ENCODE data around the gene CENPX. TPM values are rescaled to one million over a fixed set of nuclear protein-coding genes. Genes with fewer than 3 reads are reported as not detected.
A peak's percentile ranks its signal among the peaks of the same experiment; 100 is the strongest.

The CENPX gene
- total RNA-seq, 1 experiment from 2014 or later, result 187 TPM

GRCh38 chr17:81998691-81999438 is 23.8 kb downstream of the CENPX start:
- no peak for ATAC-seq
- no peaks in the 10 kb centered on the region for H3K36me3 ChIP-seq (ENCODE audit: control insufficient read depth, insufficient read depth, low read length)
- intact Hi-C loops (cut with micrococcal nuclease; ENCODE audit: unreplicated experiment), result no loop called here
- H3K27ac ChIP-seq (ENCODE audit: low read length), result no peak overlapping the region
- no peak for DNase-seq (ENCODE audit: low read depth, low spot score)
- BruUV-seq (replicated peaks), result TSS peak; percentile 49
- in situ Hi-C loops (cut with HindIII; ENCODE audit: low pct_unique_long_range_greater_than_20kb, low sequenced_read_pairs), result no loop called here
- no peak overlapping the region for H3K4me3 ChIP-seq (ENCODE audit: low read depth in 2 of 2, low read length in 2 of 2)
- peaks cover 15% of the 10 kb centered on the region for H3K4me1 ChIP-seq (ENCODE audit: control insufficient read depth, insufficient read depth, low read length)
- CTCF ChIA-PET, result interaction anchor here (0.7 kb wide), 1 partner anchor 1761 kb away, joined by 5 read pairs; no protein-coding TSS in a partner anchor
- POLR2A ChIA-PET, result no interaction called here
- no peak for TF ChIP-seq SIN3A (IDR thresholded peaks at IDR 0.05; ENCODE audit: borderline replicate concordance, insufficient read depth, low read depth, low read length)
- TF ChIP-seq CTCF (IDR thresholded peaks at IDR 0.05), result no peak
- no peaks in the 10 kb centered on the region for H3K27me3 ChIP-seq (ENCODE audit: control insufficient read depth, insufficient read depth, low read length)
- H3K9me3 ChIP-seq (ENCODE audit: control insufficient read depth, insufficient read depth, low read depth, low read length), result no peaks in the 10 kb centered on the region

- H3K27ac ChIP-seq (ENCODE audit: low read length), result no peak overlapping the region
- in situ Hi-C loops (cut with HindIII; ENCODE audit: low pct_unique_long_range_greater_than_20kb, low sequenced_read_pairs) (no loop called here), intact Hi-C loops (cut with micrococcal nuclease; ENCODE audit: unreplicated experiment) (no loop called here)
- H3K27me3 ChIP-seq (ENCODE audit: control insufficient read depth, insufficient read depth, low read length), result no peaks in the 10 kb centered on the region
- ATAC-seq (no peak), DNase-seq (ENCODE audit: low read depth, low spot score) (no peak)
- ChIA-PET CTCF (no interaction called here), POLR2A (no interaction called here)
- peaks cover 8% of the 10 kb centered on the region for H3K4me1 ChIP-seq (ENCODE audit: control insufficient read depth, insufficient read depth, low read length)
- no peaks in the 10 kb centered on the region for H3K36me3 ChIP-seq (ENCODE audit: control insufficient read depth, insufficient read depth, low read length)
- H3K9me3 ChIP-seq (ENCODE audit: control insufficient read depth, insufficient read depth, low read depth, low read length), result no peaks in the 10 kb centered on the region
- H3K4me3 ChIP-seq (ENCODE audit: low read depth in 2 of 2, low read length in 2 of 2), result no peak overlapping the region
- BruUV-seq (replicated peaks), result no TSS peak
- TF ChIP-seq SIN3A (IDR thresholded peaks at IDR 0.05; ENCODE audit: borderline replicate concordance, insufficient read depth, low read depth, low read length) (no peak), CTCF (IDR thresholded peaks at IDR 0.05) (no peak), REST (IDR thresholded peaks at IDR 0.05; ENCODE audit: insufficient read depth in 1 of 2, low read depth in 2 of 2, low read length in 1 of 2) (no peak), POLR2AphosphoS5 (IDR thresholded peaks at IDR 0.05; ENCODE audit: low read depth, low read length) (no peak)
These were observed 24.5 kb downstream of the CENPX start for GRCh38 chr17:81998212-81998611.
